ENCODE results near the gene NEUROG3.

The NEUROG3 gene

GRCh38 chr10:69573056-69573806, at the start of gene NEUROG3:
NEUROG3 (minus strand) TSS chr10:69573422; CDS start chr10:69573043, 379 bp downstream.
- TF ChIP-seq CTCF (IDR thresholded peaks at IDR 0.05; ENCODE audit: low read length, missing control alignments), result no peak
- no peak within 1 kb of the TSS for H3K4me3 ChIP-seq (replicated peaks; ENCODE audit: low read depth, low read length)
- DNase-seq (ENCODE audit: low read depth), result no peak

GRCh38 chr10:69620625-69621024, 47.4 kb upstream of the NEUROG3 start:
- no peak for DNase-seq (ENCODE audit: low read depth)
- no peak overlapping the region for H3K4me3 ChIP-seq (replicated peaks; ENCODE audit: low read depth, low read length)
- TF ChIP-seq CTCF (IDR thresholded peaks at IDR 0.05; ENCODE audit: low read length, missing control alignments), result no peak

- DNase-seq (ENCODE audit: low read depth), result no peak
- no peak for TF ChIP-seq CTCF (IDR thresholded peaks at IDR 0.05; ENCODE audit: low read length, missing control alignments)
- no peak overlapping the region for H3K4me3 ChIP-seq (replicated peaks; ENCODE audit: low read depth, low read length)
Observed at GRCh38 chr10:69619626-69620025, 46.4 kb upstream of the NEUROG3 start.

GRCh38 chr10:69618746-69619145, 45.5 kb upstream of the NEUROG3 start:
- DNase-seq (ENCODE audit: low read depth), result no peak
- no peak overlapping the region for H3K4me3 ChIP-seq (replicated peaks; ENCODE audit: low read depth, low read length)
- TF ChIP-seq CTCF (IDR thresholded peaks at IDR 0.05; ENCODE audit: low read length, missing control alignments), result no peak

GRCh38 chr10:69616358-69616757, 43.1 kb upstream of the NEUROG3 start:
- DNase-seq (ENCODE audit: low read depth), result no peak
- TF ChIP-seq CTCF (IDR thresholded peaks at IDR 0.05; ENCODE audit: low read length, missing control alignments), result no peak
- no peak overlapping the region for H3K4me3 ChIP-seq (replicated peaks; ENCODE audit: low read depth, low read length)

GRCh38 chr10:69614130-69614529, 40.9 kb upstream of the NEUROG3 start:
- no peak for DNase-seq (ENCODE audit: low read depth)
- no peak overlapping the region for H3K4me3 ChIP-seq (replicated peaks; ENCODE audit: low read depth, low read length)
- no peak for TF ChIP-seq CTCF (IDR thresholded peaks at IDR 0.05; ENCODE audit: low read length, missing control alignments)

GRCh38 chr10:69612760-69613159, 39.5 kb upstream of the NEUROG3 start:
- no peak for TF ChIP-seq CTCF (IDR thresholded peaks at IDR 0.05; ENCODE audit: low read length, missing control alignments)
- no peak for DNase-seq (ENCODE audit: low read depth)

More at GRCh38 chr10:69612760-69613159, 39.5 kb upstream of the NEUROG3 start:
- H3K4me3 ChIP-seq (replicated peaks; ENCODE audit: low read depth, low read length), result no peak overlapping the region

Data from fibroblast of pulmonary artery (primary cell).